ENCODE data around the gene ARMS2.

- TF ChIP-seq CTCF (conservative IDR thresholded peaks at IDR 0.05) (no peak), ZFX (IDR thresholded peaks at IDR 0.05) (no peak)
Observed at GRCh38 chr10:122421054-122421625, 33.3 kb upstream of the ARMS2 start.
